GM19468 (cell line): Measurements from ENCODE around the gene CHRNA4.
"Not testable (repeated sequence)": the region's sequence is repeated elsewhere in the genome, so short reads cannot be mapped to it uniquely, and the experiment has no call there.

Experiments used
- ATAC-seq: cut with Tn5 transposase; IDR thresholded peaks from one replicate; pipeline ENCODE4 v1.9.1; 2021; ENCODE audit warnings: mild to moderate bottlenecking, moderate library complexity, moderate number of reproducible peaks; ENCODE audit not compliant: unreplicated experiment; ENCODE audit errors: extremely low read depth

CHRNA4 gene

GRCh38 chr20:63339154-63340094, 21.7 kb downstream of the CHRNA4 start:
- not testable (repeated sequence) for ATAC-seq

DNA sequence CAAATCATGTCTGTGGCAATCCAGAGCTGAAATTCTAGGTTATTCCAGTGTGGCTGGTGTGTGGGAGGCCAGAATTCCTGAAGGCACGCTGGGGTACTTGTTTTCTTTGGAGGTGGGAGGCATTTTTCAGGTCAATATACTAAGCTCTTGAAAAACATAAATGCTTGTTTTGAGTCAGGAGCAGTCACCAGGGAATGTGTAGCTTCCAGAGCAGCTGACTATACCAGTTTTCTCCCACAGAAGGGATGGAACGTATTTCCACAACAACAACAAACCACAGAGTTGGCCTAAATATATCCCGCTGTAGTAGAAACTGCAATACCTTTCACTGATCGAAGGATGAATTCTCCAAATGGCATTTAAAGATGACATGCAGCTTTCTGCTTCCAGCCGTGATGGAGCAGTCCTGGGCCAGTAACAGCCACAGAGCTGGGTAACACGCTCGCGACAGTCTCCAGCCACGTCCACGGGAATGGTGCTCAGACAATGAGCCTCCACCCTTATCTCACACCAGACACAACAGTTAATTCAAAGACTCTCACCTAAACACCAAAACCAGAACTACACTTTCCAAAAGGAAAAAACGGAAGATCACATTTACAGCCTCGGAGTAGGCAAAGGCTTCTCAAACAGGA, 23.2 kb downstream of the CHRNA4 start:
- ATAC-seq: no peak

DNA sequence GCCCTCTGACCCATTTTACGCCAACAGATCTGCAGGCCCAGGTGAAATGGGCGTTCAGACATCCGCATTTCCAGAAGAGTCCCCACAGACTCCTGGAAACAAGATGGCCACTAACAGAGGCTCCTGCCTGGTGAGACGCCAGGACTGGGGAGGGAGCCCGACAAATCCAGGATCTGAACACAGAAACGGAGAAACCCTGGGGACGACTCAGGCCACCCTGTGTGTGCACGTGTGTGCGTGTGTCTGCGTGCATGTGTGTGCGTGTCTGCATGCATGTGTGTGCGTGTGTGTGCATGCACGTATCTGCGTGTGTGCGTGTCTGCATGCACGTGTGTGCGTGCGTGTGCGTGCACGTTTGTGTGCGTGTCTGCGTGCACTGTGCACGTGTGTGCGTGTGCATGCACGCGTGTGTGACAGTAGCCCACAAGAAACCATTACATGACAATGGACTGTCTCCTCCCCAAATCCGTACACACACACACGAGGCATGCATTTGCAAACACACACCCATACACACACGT, 24.9 kb downstream of the CHRNA4 start:
- no peak for ATAC-seq

DNA sequence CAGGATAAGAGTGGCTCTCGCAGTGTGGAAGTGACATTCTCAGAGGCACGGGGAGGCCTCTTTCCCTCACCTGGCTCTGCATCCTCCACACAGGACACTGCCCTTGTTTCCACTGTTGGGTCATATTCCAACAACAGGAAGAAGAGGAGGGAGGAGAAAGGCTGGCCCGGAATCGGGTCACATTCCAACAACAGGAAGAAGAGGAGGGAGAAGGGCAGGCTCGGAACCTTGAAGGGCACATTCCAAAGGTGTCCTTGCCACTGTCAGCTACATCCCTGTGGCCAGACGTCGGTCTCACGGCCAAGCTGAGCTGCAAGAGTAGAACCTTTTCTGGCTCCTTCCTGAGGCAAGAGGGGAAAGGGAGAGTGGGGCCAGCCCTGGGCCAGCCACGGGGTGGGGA, 25.4 kb downstream of the CHRNA4 start:
- no peak for ATAC-seq

DNA sequence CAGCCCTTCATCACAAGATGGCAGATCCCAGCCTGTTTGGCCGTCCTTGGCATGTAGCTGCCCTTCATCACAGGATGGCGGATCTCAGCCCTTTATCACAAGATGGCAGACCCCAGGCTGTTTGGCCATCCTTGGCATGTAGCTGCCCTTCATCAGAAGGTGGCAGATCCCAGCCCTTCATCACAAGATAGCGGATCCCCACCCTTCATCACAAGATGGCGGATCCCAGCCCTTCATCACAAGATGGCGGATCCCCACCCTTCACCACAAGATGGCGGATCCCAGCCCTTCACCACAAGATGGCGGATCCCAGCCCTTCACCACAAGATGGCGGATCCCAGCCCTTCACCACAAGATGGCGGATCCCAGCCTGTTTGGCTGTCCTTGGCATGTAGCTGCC, 26.1 kb downstream of the CHRNA4 start:
- ATAC-seq: not testable (repeated sequence)

- ATAC-seq: no peak
These were observed 26.8 kb downstream of the CHRNA4 start for GRCh38 chr20:63334356-63334755.

DNA sequence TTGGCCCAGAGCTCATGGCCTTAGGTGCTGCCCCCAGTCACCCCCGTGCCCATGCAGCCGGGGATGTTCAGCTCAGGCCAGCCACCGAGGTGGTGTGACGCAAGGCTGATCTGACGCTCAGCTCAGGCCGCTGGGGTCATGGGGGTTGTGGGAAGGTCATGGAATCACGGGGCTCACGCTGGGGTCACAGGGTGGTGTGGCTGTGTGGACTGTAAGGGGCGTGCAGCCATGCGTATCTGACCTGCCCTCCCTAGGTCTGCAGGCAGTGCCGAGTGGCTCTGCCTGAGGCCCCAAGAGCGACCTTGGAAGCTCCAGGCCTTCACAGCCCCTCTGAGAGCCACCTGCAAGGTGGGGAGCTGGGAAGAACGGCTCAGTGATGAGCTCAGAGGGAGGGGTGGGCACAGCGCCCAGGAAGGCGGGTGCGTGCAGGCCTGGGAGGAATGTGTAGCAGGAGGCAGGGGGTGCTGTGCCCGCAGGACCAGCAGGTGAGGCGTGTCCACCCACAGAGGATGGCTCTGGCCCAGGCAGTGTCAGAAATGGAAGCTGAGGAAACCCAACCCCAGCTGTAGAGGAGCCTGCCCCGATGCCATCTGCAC, 27.8 kb downstream of the CHRNA4 start:
- ATAC-seq: no peak

DNA sequence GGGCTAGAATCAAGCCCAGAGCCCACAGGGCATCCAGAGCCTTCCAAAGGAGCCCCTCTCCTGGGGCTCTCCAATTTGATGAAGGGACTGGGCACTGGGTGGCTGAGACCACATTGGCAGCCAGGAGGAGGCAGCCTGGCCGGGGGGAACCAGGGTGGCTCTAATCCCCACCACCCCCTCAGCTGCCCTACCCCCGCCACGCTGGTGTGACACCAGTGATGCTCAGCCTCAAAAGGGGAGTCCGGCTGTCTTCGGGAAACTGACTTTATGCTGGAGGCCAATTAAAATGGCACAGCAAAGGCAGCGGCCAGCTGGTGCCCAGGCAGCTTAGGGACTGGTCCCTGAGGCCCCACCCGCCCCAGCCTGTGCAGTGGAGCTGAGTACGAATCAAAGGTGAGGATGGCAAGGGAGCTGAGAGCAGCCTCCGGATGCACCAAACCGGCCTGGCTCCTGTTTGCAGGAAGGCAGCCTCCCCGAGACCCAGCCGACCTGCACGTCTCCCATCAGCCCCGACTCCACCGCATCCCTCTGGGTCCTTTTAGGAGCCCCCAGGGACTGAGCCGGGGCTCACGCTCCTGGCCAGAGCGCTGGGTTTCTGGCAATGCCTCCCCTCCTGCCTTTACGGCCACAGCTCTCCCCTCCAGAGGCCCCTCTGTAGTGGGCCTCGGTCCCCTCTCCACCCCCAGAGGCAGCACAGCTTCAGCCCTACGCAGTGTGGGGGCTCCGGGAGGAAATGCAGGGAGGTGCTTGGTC, 28.5 kb downstream of the CHRNA4 start:
- ATAC-seq: no peak

DNA sequence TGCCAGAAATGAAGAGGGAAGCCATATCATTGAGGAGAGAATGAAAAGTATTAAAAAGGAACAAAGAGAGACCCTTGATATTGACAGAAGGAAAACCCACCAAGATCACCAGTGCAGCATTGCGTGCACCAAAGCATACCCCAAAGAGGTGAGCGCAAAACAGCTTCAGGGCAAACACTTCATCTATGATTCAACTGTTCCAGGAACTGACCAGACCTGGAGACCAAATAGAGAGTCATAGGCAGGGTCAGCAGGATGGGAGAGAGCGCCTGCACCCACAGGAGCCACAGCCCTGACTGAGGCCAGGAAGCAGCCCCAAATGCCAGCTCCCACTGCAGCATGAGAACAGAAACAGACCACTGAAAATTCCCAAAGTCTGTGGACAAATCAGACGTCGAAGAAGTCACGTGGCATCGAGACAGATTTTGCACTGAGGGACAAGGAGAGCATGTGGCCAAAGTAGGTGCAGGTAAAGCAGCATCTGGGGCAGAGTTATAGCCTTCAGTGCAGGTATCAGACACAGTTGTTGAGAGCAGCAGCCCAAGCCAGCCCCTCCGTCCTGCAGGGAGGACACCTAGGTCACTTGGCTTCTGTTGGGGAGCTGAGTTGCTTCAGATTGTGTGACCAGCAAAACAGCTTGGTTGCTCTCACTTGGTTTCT, 29.3 kb downstream of the CHRNA4 start:
- ATAC-seq: no peak

GRCh38 chr20:63330940-63331339, 30.2 kb downstream of the CHRNA4 start:
- ATAC-seq: no peak

GRCh38 chr20:63330084-63330760, 30.9 kb downstream of the CHRNA4 start:
- ATAC-seq: no peak

GRCh38 chr20:63329331-63330083, 31.6 kb downstream of the CHRNA4 start:
- ATAC-seq: no peak

- no peak for ATAC-seq
These were observed 32.4 kb downstream of the CHRNA4 start for GRCh38 chr20:63328718-63329275.

GRCh38 chr20:63328026-63328700, 33.0 kb downstream of the CHRNA4 start:
- ATAC-seq: no peak

DNA sequence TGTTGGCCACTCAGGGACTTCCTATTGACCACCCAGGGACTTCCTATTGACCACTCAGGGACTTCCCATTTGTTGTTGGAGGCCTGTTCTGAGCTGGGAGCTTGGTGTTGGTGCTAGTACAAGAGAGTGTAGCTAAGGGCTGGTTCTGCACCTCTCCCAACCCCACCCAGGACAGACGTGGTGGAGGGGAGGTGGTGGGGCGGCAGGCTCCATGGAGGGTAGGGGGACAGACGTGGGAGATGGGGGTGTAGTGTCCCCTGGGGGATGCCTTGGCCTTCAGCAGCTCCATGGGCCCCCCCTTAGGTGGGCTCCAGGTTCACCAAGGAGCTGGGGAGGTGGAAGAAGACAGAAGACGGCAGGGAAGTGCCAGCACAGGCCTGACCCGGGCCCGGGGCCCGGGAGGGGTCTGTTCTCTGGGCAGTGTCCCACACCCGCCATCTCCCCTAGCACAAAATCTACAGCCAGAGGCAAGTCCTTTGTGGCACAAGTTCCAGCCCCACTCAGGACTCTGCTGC, 33.9 kb downstream of the CHRNA4 start:
- no peak for ATAC-seq

- no peak for ATAC-seq
These were observed 34.6 kb downstream of the CHRNA4 start for GRCh38 chr20:63326314-63327230.
